Colonic mucosa (tissue), 4 donors: ENCODE data around the gene UNC5C. TPM values are rescaled to one million over a fixed set of nuclear protein-coding genes. Genes with fewer than 3 reads are reported as not detected.

Source experiments
- DNase-seq: peaks from one replicate; pipeline ENCODE4 v3.0.0-alpha.2; 2020
- H3K27ac ChIP-seq: fragments of 200-600 bp; one replicate; pipeline ENCODE4 v1.8.0; 2021
- H3K27me3 ChIP-seq: fragments of 200-600 bp; one replicate; pipeline ENCODE4 v1.8.0; 2021
- H3K36me3 ChIP-seq: fragments of 200-600 bp; one replicate; pipeline ENCODE4 v1.8.0; 2021
- H3K4me1 ChIP-seq: fragments of 200-600 bp; one replicate; pipeline ENCODE4 v1.8.0; 2021; ENCODE audit warnings: mild to moderate bottlenecking
- H3K4me3 ChIP-seq: fragments of 200-600 bp; one replicate; pipeline ENCODE4 v1.8.0; 2021
- H3K9ac ChIP-seq, 2 donors: one replicate each; pipeline ENCODE4 v1.7.0; 2013; ENCODE audit warnings: control low read depth in 2 of 2, low read depth in 2 of 2, low read length in 2 of 2
- H3K9me3 ChIP-seq: fragments of 200-600 bp; one replicate; pipeline ENCODE4 v1.8.0; 2021
- CTCF ChIP-seq: fragments of 200-600 bp; IDR thresholded peaks from one replicate; pipeline ENCODE4 v1.8.0; 2022; ENCODE audit warnings: antibody characterized with exemption, mild to moderate bottlenecking
- intact Hi-C: fragments of 100-400 bp; cut with DNase I; formaldehyde crosslinking; loops from one replicate; pipeline ENCODE4 v1.14.1; 2022
- total RNA-seq, 2 donors: library from RNA; stranded (reverse); fragmentation: NEBNext Ultra II Directional in 1 of 2; extraction: Animal tissue kit (Norgen Biotek cat#: 25700) in 1 of 2; gene quantifications; one replicate each; pipeline ENCODE4 v1.2.1, GENCODE V29; 2021
- donor health status: healthy.
- donor health status: DM: no; HTN: no; CAD: no.
- donor health status: DM: no; HTN: no; CAD: no.

The UNC5C gene
- total RNA-seq, 2 donors from 2014 or later = 3.9 to 4.2 TPM

GRCh38 chr4:95411371-95412088 lies 137.2 kb downstream of the UNC5C start:
- no peak for DNase-seq
- Histone ChIP-seq H3K36me3 (no peaks in the 10 kb centered on the region), H3K4me1 (no peaks in the 10 kb centered on the region), H3K9me3 (no peaks in the 10 kb centered on the region), H3K4me3 (no peak overlapping the region), H3K9ac (no peak overlapping the region), H3K27me3 (no peaks in the 10 kb centered on the region), H3K27ac (no peak overlapping the region)
- TF ChIP-seq CTCF = no peak
- intact Hi-C loops = no loop called here

GRCh38 chr4:95410387-95410977 lies 138.3 kb downstream of the UNC5C start:
- Histone ChIP-seq H3K27me3 (no peaks in the 10 kb centered on the region), H3K4me3 (no peak overlapping the region), H3K27ac (no peak overlapping the region), H3K36me3 (no peaks in the 10 kb centered on the region), H3K4me1 (no peaks in the 10 kb centered on the region), H3K9me3 (no peaks in the 10 kb centered on the region), H3K9ac (no peak overlapping the region)
- DNase-seq = no peak
- no peak for TF ChIP-seq CTCF
- intact Hi-C loops = no loop called here

- Histone ChIP-seq H3K9ac (no peak overlapping the region), H3K27me3 (no peaks in the 10 kb centered on the region), H3K36me3 (no peaks in the 10 kb centered on the region), H3K9me3 (no peaks in the 10 kb centered on the region), H3K4me1 (no peaks in the 10 kb centered on the region), H3K4me3 (no peak overlapping the region), H3K27ac (no peak overlapping the region)
- intact Hi-C loops = no loop called here
- TF ChIP-seq CTCF = no peak
- DNase-seq = no peak
Measured at GRCh38 chr4:95409750-95410149, 139.0 kb downstream of the UNC5C start.

- H3K4me1 ChIP-seq = no peaks in the 10 kb centered on the region
- no peak for TF ChIP-seq CTCF
- no peak overlapping the region for H3K4me3 ChIP-seq
- no peak for DNase-seq
- intact Hi-C loops = no loop called here
- H3K9me3 ChIP-seq = no peaks in the 10 kb centered on the region
- no peaks in the 10 kb centered on the region for H3K36me3 ChIP-seq
- H3K27ac ChIP-seq = no peak overlapping the region
- no peak overlapping the region for H3K9ac ChIP-seq
- H3K27me3 ChIP-seq = no peaks in the 10 kb centered on the region
Measured at GRCh38 chr4:95409127-95409526, 139.6 kb downstream of the UNC5C start.

GRCh38 chr4:95402299-95402698 lies 146.5 kb downstream of the UNC5C start:
- Histone ChIP-seq H3K27me3 (no peaks in the 10 kb centered on the region), H3K36me3 (no peaks in the 10 kb centered on the region), H3K4me1 (no peaks in the 10 kb centered on the region), H3K4me3 (no peak overlapping the region), H3K27ac (no peak overlapping the region), H3K9me3 (no peaks in the 10 kb centered on the region), H3K9ac (no peak overlapping the region)
- TF ChIP-seq CTCF = no peak
- intact Hi-C loops = no loop called here
- DNase-seq = no peak
